Sigmoid colon (tissue), 7 donors: ENCODE results near the gene CAMK1D. TPM values are rescaled to one million over a fixed set of nuclear protein-coding genes. Genes with fewer than 3 reads are reported as not detected.

Experiments used
- DNase-seq: peaks from one replicate; pipeline ENCODE4 v3.0.0-alpha.2; 2019
- H3K27ac ChIP-seq, 4 donors: fragments of 200-600 bp; sonication (generic); one replicate each; pipeline ENCODE4 v1.5.1; 2016 to 2019; ENCODE audit warnings: mild to moderate bottlenecking in 1 of 4
- H3K27me3 ChIP-seq, 3 donors: fragments of 200-600 bp; sonication (generic); one replicate each; pipeline ENCODE4 v1.5.1; 2019; ENCODE audit warnings: mild to moderate bottlenecking in 1 of 3
- H3K36me3 ChIP-seq, 4 donors: fragments of 200-600 bp; sonication (generic); one replicate each; pipeline ENCODE4 v1.5.1; 2016 to 2019
- H3K4me1 ChIP-seq, 4 donors: fragments of 200-600 bp; sonication (generic); one replicate each; pipeline ENCODE4 v1.5.1; 2017 to 2019
- H3K4me3 ChIP-seq, 4 donors: fragments of 200-600 bp; sonication (generic); one replicate each; pipeline ENCODE4 v1.5.1; 2017 to 2019; ENCODE audit warnings: mild to moderate bottlenecking in 2 of 4, moderate library complexity in 1 of 4
- H3K9me3 ChIP-seq, 4 donors: fragments of 200-600 bp in 3 of 4; sonication (generic) in 3 of 4; one replicate each; pipeline versions ENCODE4 v1.5.1 to v1.6.1; 2013 to 2019
- EP300 ChIP-seq, 4 donors: sonication (generic); formaldehyde crosslinking; IDR thresholded peaks; one replicate each; pipeline ENCODE4 v1.6.1; 2017; ENCODE audit warnings: antibody characterized with exemption in 4 of 4
- POLR2A ChIP-seq, 2 donors: fragments of 450-650 bp; IDR thresholded peaks; one replicate each; pipeline ENCODE4 v1.6.1; 2016; ENCODE audit warnings: antibody characterized with exemption in 2 of 2, mild to moderate bottlenecking in 2 of 2, moderate library complexity in 2 of 2
- POLR2AphosphoS5 ChIP-seq, 4 donors: sonication (generic); formaldehyde crosslinking; IDR thresholded peaks; one replicate each; pipeline ENCODE4 v1.6.1; 2017; ENCODE audit warnings: antibody characterized with exemption in 4 of 4
- WGBS, 2 donors: extraction: QIAGEN DNeasy Blood & Tissue Kit; methylation state at CpG; one replicate each; pipeline ENCODE4 v1.1.7; 2013; 5-methylcytosine and 5-hydroxymethylcytosine counted together
- intact Hi-C: fragments of 100-400 bp; cut with DNase I; formaldehyde crosslinking; loops from one replicate; pipeline ENCODE4 v1.15.1; 2023
- polyA plus RNA-seq, 3 donors: library from polyadenylated mRNA; stranded (reverse); fragments of 200-250 nt; gene quantifications; one replicate each; pipeline ENCODE4 v1.2.3, GENCODE V29; 2013
- total RNA-seq, 4 donors: library from RNA; depleted of rRNA; stranded (reverse); fragments of >200 nt; gene quantifications; one replicate each; pipeline ENCODE4 v1.1.0, GENCODE V29; 2016
- TF ChIP-seq, protein P1 (sequence below), 4 experiments: fragments of 450-650 bp in 3 of 4; fragments of 200-600 bp in 1 of 4; IDR thresholded peaks; one replicate each; pipeline ENCODE4 v1.5.1; 2016 to 2019; ENCODE audit warnings: antibody characterized with exemption in 4 of 4, mild to moderate bottlenecking in 3 of 4, moderate library complexity in 2 of 4
- donor health status: healthy with polysubstance abuse.
- donor health status: Bipolar disorder and iron deficiency.
- donor health status: healthy.

Gene CAMK1D
- total and polyA plus RNA-seq, 7 donors = 7.2 to 11.5 (median 8.6) TPM

- peak; percentile 77 for DNase-seq
- no peak overlapping the region for H3K4me3 ChIP-seq
- no peaks in the 10 kb centered on the region for H3K27me3 ChIP-seq
- H3K27ac ChIP-seq = peak overlapping the region in 2 of 4 donors; percentile 31 to 40
- no peaks in the 10 kb centered on the region for H3K9me3 ChIP-seq
- intact Hi-C loops = no loop called here
- no peak for TF ChIP-seq POLR2AphosphoS5 (IDR thresholded peaks at IDR 0.05)
- TF ChIP-seq, protein P1, sequence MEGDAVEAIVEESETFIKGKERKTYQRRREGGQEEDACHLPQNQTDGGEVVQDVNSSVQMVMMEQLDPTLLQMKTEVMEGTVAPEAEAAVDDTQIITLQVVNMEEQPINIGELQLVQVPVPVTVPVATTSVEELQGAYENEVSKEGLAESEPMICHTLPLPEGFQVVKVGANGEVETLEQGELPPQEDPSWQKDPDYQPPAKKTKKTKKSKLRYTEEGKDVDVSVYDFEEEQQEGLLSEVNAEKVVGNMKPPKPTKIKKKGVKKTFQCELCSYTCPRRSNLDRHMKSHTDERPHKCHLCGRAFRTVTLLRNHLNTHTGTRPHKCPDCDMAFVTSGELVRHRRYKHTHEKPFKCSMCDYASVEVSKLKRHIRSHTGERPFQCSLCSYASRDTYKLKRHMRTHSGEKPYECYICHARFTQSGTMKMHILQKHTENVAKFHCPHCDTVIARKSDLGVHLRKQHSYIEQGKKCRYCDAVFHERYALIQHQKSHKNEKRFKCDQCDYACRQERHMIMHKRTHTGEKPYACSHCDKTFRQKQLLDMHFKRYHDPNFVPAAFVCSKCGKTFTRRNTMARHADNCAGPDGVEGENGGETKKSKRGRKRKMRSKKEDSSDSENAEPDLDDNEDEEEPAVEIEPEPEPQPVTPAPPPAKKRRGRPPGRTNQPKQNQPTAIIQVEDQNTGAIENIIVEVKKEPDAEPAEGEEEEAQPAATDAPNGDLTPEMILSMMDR (IDR thresholded peaks at IDR 0.05) = no peak
- TF ChIP-seq EP300 (IDR thresholded peaks at IDR 0.05) = no peak
- no peak for TF ChIP-seq POLR2A (IDR thresholded peaks at IDR 0.05)
- 87% methylated on average over 20 of the region's 20 CpGs for WGBS, 2 donors
- no peaks in the 10 kb centered on the region for H3K4me1 ChIP-seq
- no peaks in the 10 kb centered on the region for H3K36me3 ChIP-seq
Measured at GRCh38 chr10:12566161-12567115, 217.1 kb downstream of the CAMK1D start.

- Histone ChIP-seq H3K27ac (no peak overlapping the region), H3K4me3 (no peak overlapping the region), H3K4me1 (no peaks in the 10 kb centered on the region), H3K9me3 (no peaks in the 10 kb centered on the region), H3K36me3 (no peaks in the 10 kb centered on the region), H3K27me3 (no peaks in the 10 kb centered on the region)
- 74 to 79% methylated on average over 7 of the region's 7 CpGs for WGBS, 2 donors
- intact Hi-C loops = no loop called here
- no peak for DNase-seq
- no peak for TF ChIP-seq POLR2A (IDR thresholded peaks at IDR 0.05)
- TF ChIP-seq, protein P1 (IDR thresholded peaks at IDR 0.05) = no peak
- no peak for TF ChIP-seq POLR2AphosphoS5 (IDR thresholded peaks at IDR 0.05)
- no peak for TF ChIP-seq EP300 (IDR thresholded peaks at IDR 0.05)
Measured at GRCh38 chr10:12568391-12569009, 219.2 kb downstream of the CAMK1D start.

DNA sequence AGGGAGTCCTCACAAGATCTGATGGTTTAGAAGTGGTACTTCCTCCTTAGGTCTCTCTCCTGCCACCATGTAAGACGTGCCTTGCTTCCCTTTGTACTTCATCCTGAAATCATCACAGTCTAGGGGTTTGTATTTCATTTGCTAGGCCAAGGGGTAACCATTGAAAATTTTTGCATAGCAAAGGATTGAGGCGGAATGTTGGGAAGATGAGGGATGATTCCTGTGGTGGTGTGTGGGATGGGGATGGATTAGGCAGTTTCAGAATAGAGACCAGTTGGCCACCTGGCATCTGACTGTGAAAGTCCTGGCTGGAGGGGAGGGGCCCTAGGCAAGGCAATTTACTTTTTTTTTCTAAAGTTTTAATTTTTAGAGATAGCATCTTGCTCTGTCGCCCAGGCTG, 222.9 kb downstream of the CAMK1D start:
- intact Hi-C loops = no loop called here
- no peaks in the 10 kb centered on the region for H3K36me3 ChIP-seq
- DNase-seq = no peak
- no peak overlapping the region for H3K27ac ChIP-seq
- H3K27me3 ChIP-seq = no peaks in the 10 kb centered on the region
- H3K4me3 ChIP-seq = no peak overlapping the region
- 90 to 91% methylated on average over 3 of the region's 3 CpGs for WGBS, 2 donors
- H3K9me3 ChIP-seq = no peaks in the 10 kb centered on the region
- TF ChIP-seq EP300 (IDR thresholded peaks at IDR 0.05) = no peak
- no peaks in the 10 kb centered on the region for H3K4me1 ChIP-seq

DNA sequence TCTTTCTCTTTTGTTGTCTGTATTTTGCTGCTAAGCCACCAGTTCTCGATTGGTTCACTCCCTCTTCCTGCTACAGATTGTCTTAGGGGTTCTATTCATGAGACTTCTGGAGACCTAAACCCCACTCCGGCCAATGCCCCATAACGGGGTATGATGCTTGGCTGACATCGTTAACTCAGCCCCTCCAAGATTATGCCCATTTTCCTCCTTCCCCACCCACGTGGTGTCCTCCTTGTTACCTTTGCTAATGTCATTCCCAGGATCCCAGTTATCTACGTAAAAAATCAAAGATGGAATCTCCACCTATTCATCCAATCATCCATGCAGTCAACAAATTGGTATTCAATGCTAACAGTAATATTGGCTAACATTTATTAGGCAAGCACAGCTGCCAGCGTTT, 228.3 kb downstream of the CAMK1D start:
- DNase-seq = peak; percentile 26
- H3K9me3 ChIP-seq = no peaks in the 10 kb centered on the region
- no peak overlapping the region for H3K27ac ChIP-seq
- H3K27me3 ChIP-seq = no peaks in the 10 kb centered on the region
- TF ChIP-seq, protein P1 (IDR thresholded peaks at IDR 0.05) = no peak
- TF ChIP-seq POLR2AphosphoS5 (IDR thresholded peaks at IDR 0.05) (no peak), POLR2A (IDR thresholded peaks at IDR 0.05) (no peak), EP300 (IDR thresholded peaks at IDR 0.05) (no peak)
- H3K36me3 ChIP-seq = no peaks in the 10 kb centered on the region
- H3K4me3 ChIP-seq = no peak overlapping the region
- intact Hi-C loops = no loop called here
- 95 to 97% methylated on average over 7 of the region's 7 CpGs for WGBS, 2 donors
- peaks cover 0 to 16% (median 7%) of the 10 kb centered on the region in 4 donors for H3K4me1 ChIP-seq
